Mesodermal cell (in vitro differentiated cells): ENCODE data around the gene HTT-AS.

Experiments
- H3K27ac ChIP-seq: 2 replicates; pipeline ENCODE4 v1.7.0; 2013; ENCODE audit warnings: mild to moderate bottlenecking, low read depth, low read length, moderate library complexity; ENCODE audit not compliant: severe bottlenecking
- H3K36me3 ChIP-seq: 2 replicates; pipeline ENCODE4 v1.7.1; 2013; ENCODE audit warnings: mild to moderate bottlenecking, low read length, moderate library complexity; ENCODE audit not compliant: control insufficient read depth, insufficient read depth
- H3K4me1 ChIP-seq: one replicate; pipeline ENCODE4 v1.7.1; 2013; ENCODE audit warnings: mild to moderate bottlenecking, low read length; ENCODE audit not compliant: insufficient read depth, control insufficient read depth, poor library complexity, severe bottlenecking
- H3K4me3 ChIP-seq: 2 replicates; pipeline ENCODE4 v1.7.0; 2013; ENCODE audit warnings: low read length, control low read depth, mild to moderate bottlenecking; ENCODE audit not compliant: insufficient read depth, poor library complexity, severe bottlenecking; ENCODE audit errors: extremely low read depth
- H3K9me3 ChIP-seq: 2 replicates; pipeline ENCODE4 v1.7.1; 2013; ENCODE audit warnings: mild to moderate bottlenecking, low read length, moderate library complexity; ENCODE audit not compliant: control insufficient read depth
- WGBS, 2 experiments: methylation state at CpG; one replicate each; pipeline ENCODE4 v1.1.5; 2013; ENCODE audit warnings: missing lambda C conversion rate in 2 of 2; ENCODE audit not compliant: insufficient coverage in 2 of 2; 5-methylcytosine and 5-hydroxymethylcytosine counted together

The HTT-AS gene

DNA sequence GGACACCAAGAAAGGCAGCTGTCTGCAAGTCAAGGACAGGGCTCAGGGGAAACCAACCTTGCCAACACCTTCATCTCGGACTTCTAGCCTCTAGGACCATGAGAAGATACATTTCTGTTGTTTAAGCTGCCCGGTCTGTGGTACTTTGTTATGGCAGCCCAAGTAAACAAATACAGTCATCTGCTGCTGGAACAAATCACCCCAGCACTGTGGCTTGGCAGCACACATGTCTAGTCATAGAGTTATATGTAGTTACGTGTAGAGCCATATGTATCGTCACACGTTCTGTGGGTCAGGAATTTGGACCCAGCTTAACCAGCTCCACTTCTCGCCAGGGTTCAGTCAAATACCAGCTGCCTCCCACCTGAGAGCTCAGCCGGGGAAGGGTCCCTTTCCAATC, 2.5 kb downstream of the HTT-AS start:
- no peaks in the 10 kb centered on the region for H3K9me3 ChIP-seq
- no peak overlapping the region for H3K27ac ChIP-seq
- H3K4me3 ChIP-seq: no peak overlapping the region
- no peaks in the 10 kb centered on the region for H3K36me3 ChIP-seq
- whole genome bisulfite sequencing, 2 experiments: 90 to 94% methylated on average over 6 to 7 of the region's 7 CpGs
- H3K4me1 ChIP-seq: no peaks in the 10 kb centered on the region

DNA sequence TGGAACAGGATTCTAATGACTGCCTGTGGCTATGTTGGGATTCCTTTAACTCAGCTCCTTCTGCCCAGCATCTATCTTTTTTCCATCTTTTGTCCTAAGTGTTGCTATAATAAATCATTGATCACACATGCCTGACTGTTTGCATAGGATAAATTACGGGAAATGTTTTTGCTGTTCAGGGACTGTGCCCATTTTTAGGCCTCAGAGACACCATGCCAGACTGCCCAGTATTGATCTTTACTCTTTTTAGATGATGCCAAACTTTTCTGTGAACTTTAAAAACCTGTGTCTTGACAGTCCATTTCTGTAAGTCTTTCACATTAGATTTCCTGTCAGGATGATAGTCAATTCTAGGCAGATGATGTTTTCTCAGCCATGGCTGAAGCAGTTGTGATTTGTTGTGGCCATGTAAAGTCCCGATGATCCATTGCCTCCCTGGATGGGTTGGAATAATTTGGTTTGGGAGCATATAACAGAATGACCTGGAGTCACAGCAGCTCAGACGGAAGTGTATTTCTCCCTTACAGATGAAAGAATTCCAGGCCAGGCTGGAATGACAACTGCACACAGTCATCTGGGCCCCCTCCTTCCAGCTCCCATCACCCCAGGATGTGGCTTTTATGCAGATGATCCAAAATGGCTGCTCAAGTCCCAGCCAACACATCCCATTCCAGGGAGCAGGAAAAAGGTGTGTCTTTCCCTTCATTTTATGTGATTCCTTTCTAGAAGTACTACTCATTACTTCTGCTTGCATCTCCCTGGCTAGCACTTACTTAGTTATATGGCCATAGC, 3.4 kb downstream of the HTT-AS start:
- Histone ChIP-seq H3K9me3 (no peaks in the 10 kb centered on the region), H3K4me3 (no peak overlapping the region), H3K27ac (no peak overlapping the region), H3K4me1 (no peaks in the 10 kb centered on the region), H3K36me3 (no peaks in the 10 kb centered on the region)
- 93 to 94% methylated on average over 2 of the region's 3 CpGs for WGBS, 2 experiments

DNA sequence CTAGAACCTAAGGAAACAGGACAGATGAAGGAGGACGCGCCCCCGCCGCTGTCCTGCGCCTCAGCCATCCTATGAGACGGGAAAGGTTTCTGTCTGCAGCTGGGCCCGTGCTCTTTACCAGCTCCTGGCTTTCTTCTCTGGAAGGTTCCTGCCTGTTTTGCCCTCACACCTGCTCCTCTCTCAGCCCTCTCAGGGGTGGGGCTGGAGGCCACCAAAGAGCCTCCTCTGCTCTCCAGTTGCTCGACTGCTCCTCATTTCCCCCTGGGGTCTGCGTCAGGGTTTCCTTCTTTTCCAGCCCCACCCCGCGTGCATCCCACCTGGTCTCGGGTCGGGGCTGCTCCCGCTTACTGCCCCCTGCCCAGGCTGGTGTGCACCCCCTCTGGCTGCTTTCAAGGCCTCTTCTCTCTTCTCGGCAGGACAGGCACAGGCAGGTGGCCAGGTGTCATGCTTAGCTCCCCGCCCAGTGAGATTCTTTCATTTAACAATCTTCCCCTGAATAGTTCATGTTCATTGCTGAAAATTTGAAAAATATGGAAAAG, 4.6 kb downstream of the HTT-AS start:
- no peaks in the 10 kb centered on the region for H3K4me1 ChIP-seq
- H3K27ac ChIP-seq: no peak overlapping the region
- WGBS, 2 experiments: 86 to 91% methylated on average over 13 to 14 of the region's 16 CpGs
- H3K4me3 ChIP-seq: no peak overlapping the region
- H3K36me3 ChIP-seq: no peaks in the 10 kb centered on the region
- no peaks in the 10 kb centered on the region for H3K9me3 ChIP-seq

DNA sequence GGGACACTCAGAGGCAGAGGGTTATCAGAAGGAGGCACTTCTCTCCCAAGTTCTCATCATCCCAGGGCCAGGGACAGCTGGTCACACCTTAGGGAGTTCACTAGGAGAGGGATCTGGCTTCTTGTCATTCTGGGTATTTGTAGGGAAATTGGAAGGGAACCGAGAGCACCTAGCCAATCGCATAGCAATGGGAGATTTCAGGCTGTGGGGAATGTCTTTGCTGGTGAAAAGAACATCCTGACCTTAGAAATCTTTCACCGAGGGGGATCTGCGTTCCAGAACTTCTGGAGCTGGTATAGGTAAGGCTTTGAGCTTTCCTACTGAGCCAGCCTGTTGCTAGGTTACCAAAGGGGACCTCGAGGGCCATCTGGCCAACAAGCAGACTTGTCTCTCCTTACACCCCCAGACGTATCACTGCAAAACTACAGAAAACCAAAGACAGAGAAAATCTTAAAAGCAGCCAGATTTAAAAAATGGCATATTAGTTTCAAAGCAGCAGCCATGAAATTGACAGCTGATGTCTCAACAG, 6.8 kb downstream of the HTT-AS start:
- Histone ChIP-seq H3K4me3 (no peak overlapping the region), H3K4me1 (peaks cover 4% of the 10 kb centered on the region), H3K27ac (no peak overlapping the region), H3K36me3 (no peaks in the 10 kb centered on the region), H3K9me3 (no peaks in the 10 kb centered on the region)
- WGBS, 2 experiments: 65 to 74% methylated on average over 4 to 5 of the region's 6 CpGs

DNA sequence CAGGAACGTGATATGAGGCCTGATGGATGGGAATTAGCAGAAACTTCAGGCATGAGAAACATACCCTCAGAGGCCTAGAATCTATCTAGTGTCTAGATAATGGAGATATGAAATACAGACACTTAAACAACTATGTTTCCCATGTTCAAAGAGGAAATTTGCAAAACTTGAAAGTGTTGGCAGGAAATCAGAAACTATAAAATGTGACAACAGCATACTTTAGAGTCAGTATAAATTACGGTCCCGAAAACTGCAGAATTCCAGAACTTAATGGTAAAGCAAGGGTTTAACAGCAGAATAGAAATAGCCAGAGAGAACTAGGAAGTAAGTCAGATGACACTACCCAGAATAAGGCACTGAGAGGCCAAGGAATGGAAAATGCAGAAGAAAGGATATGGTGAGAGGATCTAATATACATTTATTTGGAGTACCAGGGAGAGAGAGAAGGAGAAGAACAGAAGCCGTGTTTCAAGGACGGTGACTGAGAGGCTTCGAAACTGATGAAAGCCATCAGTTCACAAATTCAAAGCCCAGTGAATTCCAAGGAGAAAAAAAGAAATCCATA, 7.4 kb downstream of the HTT-AS start:
- 96 to 97% methylated on average over 4 to 5 of the region's 6 CpGs for WGBS, 2 experiments
- no peaks in the 10 kb centered on the region for H3K36me3 ChIP-seq
- peaks cover 4% of the 10 kb centered on the region for H3K4me1 ChIP-seq
- no peak overlapping the region for H3K27ac ChIP-seq
- H3K4me3 ChIP-seq: no peak overlapping the region
- H3K9me3 ChIP-seq: no peaks in the 10 kb centered on the region

DNA sequence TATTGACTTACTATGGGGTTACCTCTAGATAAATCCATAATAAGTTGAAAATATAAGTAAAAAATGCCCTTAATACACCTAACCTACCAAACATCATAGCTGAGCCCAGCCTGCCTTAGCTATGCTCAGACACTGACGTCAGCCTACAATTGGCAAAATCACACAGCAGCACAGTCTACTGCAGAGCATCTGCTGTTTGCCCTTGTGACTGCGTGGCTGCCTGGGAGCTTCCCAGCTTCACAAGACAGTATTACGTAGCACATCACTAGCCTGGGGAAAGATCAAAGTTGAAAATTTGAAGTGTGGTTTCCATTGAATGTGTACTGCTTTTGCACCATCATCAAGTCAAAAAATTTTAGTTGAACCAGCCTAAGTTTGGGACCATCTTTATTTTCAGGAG, 8.8 kb downstream of the HTT-AS start:
- Histone ChIP-seq H3K9me3 (no peaks in the 10 kb centered on the region), H3K4me1 (peaks cover 4% of the 10 kb centered on the region), H3K27ac (no peak overlapping the region), H3K4me3 (no peak overlapping the region), H3K36me3 (no peaks in the 10 kb centered on the region)
- WGBS, 2 experiments: 85% methylated on average over 3 of the region's 3 CpGs; no CpG with 5 or more reads in 1 of the 2 experiments

DNA sequence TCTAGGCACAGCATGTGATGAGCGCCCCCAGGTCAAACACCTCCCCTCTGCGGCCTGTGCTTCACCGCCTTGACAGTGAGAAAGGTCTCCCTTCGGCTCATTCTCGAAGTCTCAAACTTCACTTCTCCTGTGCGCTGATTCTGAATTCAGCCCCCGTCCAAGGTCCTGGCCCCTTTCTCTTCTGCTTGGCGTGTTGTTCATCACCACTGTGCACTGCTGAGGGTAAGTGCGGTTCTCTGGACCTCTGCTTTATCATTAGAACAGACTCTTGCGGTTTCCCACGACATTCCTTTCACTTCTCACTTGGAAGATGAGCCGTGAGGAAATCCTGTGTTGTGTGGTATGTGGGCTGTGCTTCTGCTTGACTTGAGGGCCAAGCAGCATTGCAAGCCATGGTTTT, 11.9 kb downstream of the HTT-AS start:
- Histone ChIP-seq H3K27ac (no peak overlapping the region), H3K4me3 (no peak overlapping the region), H3K36me3 (no peaks in the 10 kb centered on the region), H3K4me1 (peaks cover 4% of the 10 kb centered on the region), H3K9me3 (no peaks in the 10 kb centered on the region)
- 91 to 95% methylated on average over 7 to 11 of the region's 12 CpGs for WGBS, 2 experiments

DNA sequence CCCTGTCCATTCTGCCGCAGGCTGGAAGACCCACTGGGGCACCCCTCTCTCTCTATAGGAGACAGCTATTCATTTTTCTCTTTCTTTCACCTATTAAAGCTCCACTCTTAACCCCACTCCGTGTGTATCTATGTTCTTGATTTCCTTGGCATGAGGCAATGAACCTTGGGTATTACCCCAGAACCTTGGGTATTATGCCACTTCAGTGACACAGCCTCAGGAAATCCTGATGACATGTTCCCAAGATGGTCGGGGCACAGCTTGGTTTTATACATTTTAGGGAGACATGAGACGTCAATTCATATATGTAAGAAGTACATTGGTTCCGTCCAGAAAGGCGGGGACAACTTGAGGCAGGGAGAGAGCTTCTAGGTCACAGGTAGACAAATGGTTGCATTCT, 13.4 kb downstream of the HTT-AS start:
- no peak overlapping the region for H3K4me3 ChIP-seq
- 87% methylated on average over 6 of the region's 6 CpGs for WGBS, 2 experiments
- peaks cover 4% of the 10 kb centered on the region for H3K4me1 ChIP-seq
- H3K27ac ChIP-seq: no peak overlapping the region
- peaks cover 5% of the 10 kb centered on the region for H3K9me3 ChIP-seq
- no peaks in the 10 kb centered on the region for H3K36me3 ChIP-seq

DNA sequence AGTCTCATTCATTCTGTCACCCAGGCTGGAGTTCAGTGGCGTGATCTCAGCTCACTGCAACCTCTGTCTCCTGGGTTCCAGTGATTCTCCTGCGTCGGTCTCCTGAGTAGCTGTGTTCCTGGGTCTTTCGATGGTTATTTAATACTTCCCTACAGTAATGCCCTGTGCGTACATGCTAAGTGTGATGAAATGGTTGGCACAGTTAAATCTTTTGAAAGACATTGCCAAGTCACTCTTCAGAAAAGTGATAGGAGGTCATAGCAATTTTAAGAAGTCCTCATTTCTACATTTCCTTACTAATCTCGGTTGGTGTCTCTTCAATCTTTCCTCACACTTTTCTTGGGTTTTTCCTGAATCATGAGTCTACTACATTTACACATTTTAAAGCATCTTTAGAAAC, 14.4 kb downstream of the HTT-AS start:
- 89 to 94% methylated on average over 6 of the region's 6 CpGs for WGBS, 2 experiments
- H3K36me3 ChIP-seq: no peaks in the 10 kb centered on the region
- peaks cover 16% of the 10 kb centered on the region for H3K9me3 ChIP-seq
- peaks cover 4% of the 10 kb centered on the region for H3K4me1 ChIP-seq
- H3K4me3 ChIP-seq: no peak overlapping the region
- no peak overlapping the region for H3K27ac ChIP-seq

DNA sequence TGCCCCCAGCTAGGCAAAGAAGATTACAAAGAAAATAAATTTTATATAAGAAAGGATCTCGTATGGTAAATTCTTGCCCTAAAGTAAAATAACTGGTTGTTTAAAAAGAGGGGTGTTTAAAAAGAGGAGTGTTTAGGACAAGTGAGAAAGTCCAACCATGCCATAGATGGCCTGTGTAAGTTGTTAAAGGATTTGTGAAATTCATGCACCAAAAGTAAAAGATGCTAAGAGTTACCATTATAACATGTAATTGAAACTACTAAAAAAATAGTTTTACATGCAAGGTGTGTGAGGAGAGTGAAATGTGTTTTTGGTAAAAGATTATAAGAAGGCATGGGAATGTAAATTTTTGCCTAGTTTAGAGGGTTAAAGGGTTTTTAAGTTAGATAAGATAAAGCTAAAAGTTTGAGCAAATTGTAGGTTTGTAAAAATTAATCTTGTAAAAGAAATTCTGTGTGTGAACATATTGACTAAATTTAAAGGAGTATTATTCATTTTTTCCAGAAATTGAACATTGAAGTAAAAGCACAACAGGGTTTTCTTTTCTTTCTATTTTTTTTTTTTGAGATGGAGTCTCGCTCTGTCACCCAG, 20.1 kb downstream of the HTT-AS start:
- 83 to 86% methylated on average over 1 of the region's 2 CpGs for WGBS, 2 experiments
- no peak overlapping the region for H3K27ac ChIP-seq
- peaks cover 22% of the 10 kb centered on the region for H3K9me3 ChIP-seq
- no peak overlapping the region for H3K4me3 ChIP-seq
- H3K4me1 ChIP-seq: no peaks in the 10 kb centered on the region
- no peaks in the 10 kb centered on the region for H3K36me3 ChIP-seq
